GM19035 (cell line): ENCODE data around the gene PSMD5.
A peak's percentile ranks its signal among the peaks of the same experiment; 100 is the strongest.

Experiments used
- ATAC-seq: cut with Tn5 transposase; IDR thresholded peaks from one replicate; pipeline ENCODE4 v1.9.1; 2021; ENCODE audit not compliant: unreplicated experiment

The PSMD5 gene

GRCh38 chr9:120875195-120875565 is 32.5 kb upstream of the PSMD5 start:
- ATAC-seq: no peak

- ATAC-seq: no peak
Observed at GRCh38 chr9:120874226-120875194, 31.8 kb upstream of the PSMD5 start.

GRCh38 chr9:120873512-120873911 is 30.8 kb upstream of the PSMD5 start:
- ATAC-seq: no peak

DNA sequence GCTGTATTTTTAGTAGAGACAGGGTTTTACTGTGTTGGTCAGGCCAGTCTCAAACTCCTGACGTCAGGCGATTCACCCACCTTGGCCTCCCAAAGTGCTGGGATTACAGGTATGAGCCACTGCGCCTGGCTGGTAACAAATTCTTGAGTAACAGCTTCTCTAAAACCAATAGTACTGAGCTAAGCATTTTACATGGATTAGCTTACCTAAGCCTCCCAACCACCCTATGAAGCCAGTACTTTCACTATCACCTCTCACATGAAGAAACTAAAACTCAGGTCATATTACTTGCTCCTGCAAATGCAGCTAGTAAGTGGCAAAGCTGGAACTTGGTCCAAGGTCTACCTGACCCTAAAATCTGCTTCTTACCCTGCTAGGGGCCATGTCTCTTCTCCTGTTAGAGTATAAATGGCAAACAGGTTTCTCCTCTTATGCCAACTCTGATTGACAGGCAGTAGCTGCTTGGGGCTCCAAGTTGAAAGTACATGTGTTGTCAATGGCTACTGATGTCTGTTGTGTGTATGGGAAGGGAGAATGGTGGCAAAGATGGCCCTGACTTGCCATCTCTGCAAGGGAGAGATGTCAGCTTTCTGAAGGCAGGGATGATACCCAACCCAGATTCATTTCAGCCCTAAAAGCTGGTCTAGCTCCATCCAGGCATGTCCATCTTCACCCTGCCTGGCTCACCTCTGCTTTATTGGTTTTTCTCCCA is 30.2 kb upstream of the PSMD5 start:
- ATAC-seq: no peak

- ATAC-seq: no peak
Observed at GRCh38 chr9:120870206-120870605, 27.5 kb upstream of the PSMD5 start.

DNA sequence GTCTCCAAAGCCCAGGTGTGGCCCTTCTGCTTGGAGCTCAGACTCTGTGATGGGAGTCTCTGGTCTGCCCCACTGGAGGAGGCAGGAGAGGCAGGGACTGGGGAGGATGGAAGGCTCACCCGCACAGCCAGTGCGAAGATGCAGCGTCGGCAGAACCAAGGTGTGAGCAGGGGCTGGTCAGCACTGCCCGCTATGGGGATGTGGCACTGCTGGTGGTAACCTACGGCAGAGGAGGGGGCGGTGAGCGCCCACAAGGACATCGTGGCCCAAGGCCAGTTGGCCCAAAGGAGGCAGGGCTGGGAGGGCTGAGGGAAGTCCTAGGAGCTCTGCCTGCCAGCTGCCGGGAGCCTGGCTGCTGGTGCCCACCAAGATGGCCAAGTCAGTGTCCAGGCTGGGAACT is 27.0 kb upstream of the PSMD5 start:
- ATAC-seq: no peak

DNA sequence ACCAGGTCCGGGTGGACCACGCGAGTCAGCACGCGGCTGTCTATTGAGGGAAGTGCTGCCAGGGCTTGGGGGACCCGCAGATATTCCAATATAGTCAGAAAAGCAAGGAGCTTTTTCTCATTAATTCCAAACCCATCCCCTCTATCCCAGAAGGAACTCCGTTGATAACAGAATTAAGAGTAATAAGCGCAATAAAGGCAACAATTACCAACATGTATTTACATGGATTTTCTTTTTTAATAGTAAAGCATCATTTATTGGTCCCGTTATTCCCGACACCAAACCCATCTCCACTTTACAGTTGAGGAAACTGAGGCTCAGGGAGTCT is 26.6 kb upstream of the PSMD5 start:
- ATAC-seq: no peak

GRCh38 chr9:120868676-120869359 is 26.1 kb upstream of the PSMD5 start:
- peak; percentile 84 for ATAC-seq

DNA sequence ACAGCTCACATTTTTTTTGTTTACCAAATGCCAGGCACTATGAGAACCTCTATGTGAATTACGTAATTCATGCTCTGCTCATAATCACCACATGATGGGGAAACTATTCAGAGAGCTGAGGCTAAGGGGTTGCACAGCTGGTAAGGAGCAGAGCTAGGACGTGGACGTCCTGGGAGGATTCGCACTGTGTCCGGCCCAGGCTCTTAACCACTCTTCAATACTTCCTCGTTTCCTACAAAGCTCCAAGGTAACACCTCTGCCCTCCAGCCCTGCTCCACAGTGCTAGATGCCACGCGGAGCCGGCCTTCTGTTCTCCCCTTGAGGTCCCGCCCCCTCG is 25.6 kb upstream of the PSMD5 start:
- ATAC-seq: no peak

DNA sequence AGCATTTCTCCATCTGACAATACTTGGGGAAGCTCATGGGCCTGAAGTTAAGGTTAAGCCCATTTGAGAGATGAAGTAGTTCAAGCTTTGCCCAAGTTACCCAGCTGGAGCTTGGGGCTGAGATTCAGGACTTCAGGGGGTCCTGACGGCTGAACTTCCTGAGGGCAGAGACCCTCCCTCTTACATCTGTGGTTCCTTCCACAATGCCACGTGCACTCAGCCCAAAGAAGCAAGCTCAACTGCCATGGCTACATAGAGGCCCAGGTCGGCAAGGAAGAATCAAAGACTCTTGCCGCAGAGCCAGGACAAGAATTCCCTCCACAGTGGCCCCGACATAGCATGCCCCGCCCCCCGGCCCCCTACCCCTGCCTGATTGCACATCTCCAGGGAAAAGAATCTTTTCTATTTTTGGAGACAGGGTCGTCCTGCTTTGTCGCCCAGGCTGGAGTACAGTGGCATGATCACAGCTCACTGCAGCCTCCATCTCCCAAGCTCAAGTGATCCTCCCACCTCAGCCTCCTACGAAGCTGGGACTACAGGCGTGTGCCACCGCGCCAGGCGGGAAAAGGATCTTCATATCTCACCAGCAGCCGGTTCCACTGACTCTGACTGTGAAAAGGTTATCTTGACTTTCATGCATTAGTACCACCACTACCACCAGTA is 25.1 kb upstream of the PSMD5 start:
- ATAC-seq: no peak

DNA sequence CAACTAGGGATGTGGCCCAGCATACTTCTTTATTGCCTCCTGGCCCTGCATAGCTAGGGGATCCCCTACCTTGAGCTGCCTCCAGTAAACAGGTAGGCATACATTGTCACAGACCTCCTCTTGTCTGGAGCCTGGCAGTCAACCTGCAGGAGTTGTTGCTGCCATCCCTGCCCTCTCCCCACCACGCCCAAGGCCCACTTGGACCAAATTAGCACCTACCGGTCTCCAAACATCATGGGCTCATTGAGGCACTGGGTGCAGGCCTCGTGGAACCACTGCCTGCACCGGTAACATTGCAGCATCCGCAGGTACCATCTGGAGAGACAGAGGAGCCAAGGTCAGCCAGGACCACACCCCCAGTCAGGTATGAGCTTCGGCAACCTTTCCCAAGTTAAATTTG is 23.9 kb upstream of the PSMD5 start:
- no peak for ATAC-seq

DNA sequence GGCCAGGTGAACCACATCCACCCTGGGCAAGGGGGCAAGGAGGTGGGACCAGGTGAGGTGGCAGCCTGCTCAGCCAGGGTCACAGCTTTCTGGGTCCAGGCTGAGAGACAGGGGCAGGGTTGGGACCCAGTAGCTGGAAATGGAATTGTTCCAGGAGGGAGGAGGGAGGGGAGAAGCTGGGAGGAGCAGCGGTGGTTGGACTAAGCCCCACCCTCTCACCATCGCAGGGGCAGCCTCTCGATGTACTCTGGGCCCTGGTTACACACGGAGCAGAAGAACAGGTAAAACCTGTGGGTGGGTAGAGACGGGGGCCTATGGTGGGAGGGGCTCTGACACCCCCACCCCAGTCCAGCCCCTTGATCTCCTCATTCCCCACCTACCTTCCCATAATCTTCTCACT is 23.1 kb upstream of the PSMD5 start:
- ATAC-seq: no peak

DNA sequence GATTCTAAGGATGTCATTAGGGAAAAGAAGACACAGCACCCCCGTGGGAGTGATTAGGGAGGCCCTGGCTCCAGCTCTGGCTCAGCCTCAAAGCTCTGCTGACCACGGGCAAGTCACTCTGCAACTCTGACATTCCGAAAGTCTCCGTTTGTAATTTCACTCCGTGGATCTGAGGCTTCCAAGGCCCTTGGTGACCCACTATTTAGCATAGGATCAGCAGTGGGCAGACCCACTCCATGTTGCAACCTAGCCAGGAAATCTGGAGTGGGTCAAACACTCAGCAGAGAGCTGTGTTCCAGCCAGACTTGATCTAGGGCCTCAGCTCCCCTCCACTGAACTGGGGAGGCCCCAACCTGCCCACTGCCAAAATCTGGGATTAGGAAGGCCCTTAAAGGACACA is 22.5 kb upstream of the PSMD5 start:
- no peak for ATAC-seq

DNA sequence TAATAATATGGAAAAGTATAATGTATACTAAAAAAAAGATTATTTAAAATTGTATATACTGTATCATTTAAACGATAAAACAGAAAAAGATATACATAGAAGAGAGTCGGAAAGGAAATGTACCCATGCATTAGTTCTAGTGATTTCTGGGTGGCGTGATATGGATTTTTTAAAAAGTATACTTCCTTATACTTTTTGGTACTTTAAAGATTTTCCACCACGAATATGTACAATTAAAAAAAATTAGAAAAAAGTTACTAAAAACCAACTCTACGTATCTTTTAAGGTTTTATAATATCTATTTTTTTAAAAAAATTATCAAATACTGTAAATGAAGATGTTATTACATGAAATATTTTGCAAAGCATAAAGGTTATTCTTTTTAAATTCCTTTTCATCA is 22.0 kb upstream of the PSMD5 start:
- ATAC-seq: no peak

DNA sequence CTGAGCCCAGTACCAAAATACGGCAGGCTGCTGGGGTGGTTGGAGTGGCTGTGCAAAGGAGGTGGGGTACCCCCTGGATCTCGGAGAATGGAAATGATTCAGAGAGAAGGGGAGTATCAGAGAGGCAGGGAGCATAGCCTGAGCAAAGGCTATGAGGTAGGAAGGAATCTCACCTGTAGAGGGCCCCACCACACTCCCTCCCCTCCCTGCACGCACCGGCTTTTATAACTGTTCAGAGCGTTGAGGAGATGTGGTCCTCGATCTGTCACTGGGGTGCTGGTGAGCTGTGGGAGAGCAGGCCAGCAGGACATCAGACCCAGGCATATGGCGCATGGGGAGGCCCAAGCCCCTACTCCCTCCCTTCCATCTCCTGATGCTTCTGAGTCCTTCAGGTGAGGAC is 21.1 kb upstream of the PSMD5 start:
- ATAC-seq: no peak

DNA sequence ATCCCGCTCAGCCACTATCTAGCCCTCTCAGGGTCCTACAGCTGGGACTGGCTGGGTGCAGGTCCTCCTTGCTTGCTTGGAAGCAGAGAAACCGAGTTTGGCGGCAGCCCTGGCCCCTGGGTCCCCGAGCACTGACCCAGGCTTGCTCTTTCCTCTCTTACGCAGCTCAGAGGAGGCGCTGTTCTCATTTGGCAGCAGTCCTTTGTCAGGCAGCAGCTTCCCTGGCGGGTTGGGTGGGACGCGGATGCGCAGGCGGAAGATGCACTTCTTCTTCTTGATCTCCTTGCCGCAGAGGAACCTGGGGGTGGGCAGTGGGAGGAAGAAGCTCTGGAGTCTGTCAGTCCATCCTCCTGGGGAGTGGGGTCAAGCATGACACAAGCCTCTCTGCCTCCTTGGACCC is 19.7 kb upstream of the PSMD5 start:
- ATAC-seq: no peak

GRCh38 chr9:120861935-120862334 is 19.2 kb upstream of the PSMD5 start:
- no peak for ATAC-seq

- ATAC-seq: no peak
Observed at GRCh38 chr9:120860083-120860482, 17.4 kb upstream of the PSMD5 start.

DNA sequence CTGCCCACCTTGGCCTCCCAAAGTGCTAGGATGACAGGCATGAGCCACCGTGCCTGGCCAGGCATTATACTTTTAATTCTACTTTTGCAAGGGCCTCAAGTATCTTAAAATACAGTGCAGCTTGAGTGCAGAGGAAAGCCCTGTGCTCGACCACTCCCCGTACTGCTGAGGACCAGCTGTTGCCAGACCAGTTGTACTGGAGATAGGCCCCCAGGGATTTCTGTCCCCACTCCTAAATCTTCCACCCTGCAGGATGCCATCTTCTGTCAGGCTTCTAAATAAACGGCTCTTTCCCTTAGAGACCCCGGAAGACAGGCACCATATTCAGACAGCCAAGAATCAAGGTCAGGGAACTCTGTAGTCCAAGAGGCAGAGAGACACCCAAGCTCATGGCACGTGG is 16.6 kb upstream of the PSMD5 start:
- ATAC-seq: no peak

DNA sequence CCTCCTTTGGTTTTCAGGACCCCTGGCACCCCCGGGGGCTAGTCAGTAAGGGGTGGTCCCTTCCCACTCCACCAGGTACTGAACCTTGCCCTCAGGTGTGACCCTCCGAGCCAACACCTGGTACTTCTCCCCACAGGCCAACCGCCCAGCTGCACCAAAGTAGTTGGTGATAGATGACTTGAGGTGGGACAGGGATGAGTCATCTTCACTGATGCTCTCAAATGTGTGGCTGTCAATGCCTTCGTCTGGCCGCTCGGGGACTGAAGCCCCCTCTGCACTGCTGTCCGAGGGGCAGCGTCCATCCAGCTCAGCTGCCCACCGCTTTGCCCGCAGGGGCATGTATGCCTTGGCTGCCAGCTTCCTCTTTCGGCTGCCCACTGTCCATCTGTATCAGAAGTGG is 15.2 kb upstream of the PSMD5 start:
- ATAC-seq: no peak

DNA sequence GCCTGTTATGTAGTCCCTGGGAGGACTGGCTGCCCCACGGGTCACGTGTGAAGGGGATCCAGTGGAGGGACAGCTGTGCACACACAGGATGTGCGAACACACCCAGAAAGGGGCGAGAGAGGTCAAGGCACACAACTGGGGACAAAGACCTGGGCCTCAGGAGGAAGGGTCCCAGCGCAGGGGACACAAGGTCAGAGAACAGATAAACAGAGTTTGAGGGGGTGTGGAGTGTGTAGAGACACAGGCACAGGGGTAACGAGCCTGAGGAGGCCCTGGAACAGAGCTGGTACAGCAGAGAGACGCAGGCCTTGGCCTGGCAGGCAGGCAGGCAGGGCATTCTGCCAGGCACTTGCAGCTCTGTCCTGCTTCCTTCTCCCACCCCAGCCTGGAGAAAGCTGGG is 14.8 kb upstream of the PSMD5 start:
- no peak for ATAC-seq

GRCh38 chr9:120856700-120857099 is 14.0 kb upstream of the PSMD5 start:
- no peak for ATAC-seq
